Activated CD4-positive, alpha-beta T cell treated with anti-CD3 and anti-CD28 coated beads, Interleukin-2, amount 10 ng/mL, durations not matched to agents 7 days and 5 days (primary cell): ENCODE results near the gene MFN2. TPM values are rescaled to one million over a fixed set of nuclear protein-coding genes. Genes with fewer than 3 reads are reported as not detected.
"Not testable (repeated sequence)": the region's sequence is repeated elsewhere in the genome, so short reads cannot be mapped to it uniquely, and the experiment has no call there.

ENCODE experiments used
- CTCF ChIA-PET: fragments of 350-600 bp; sonication (Branson Sonifier 250); formaldehyde crosslinking; loops from one replicate; lab custom pipeline; 2021; ENCODE audit warnings: antibody characterized with exemption; lab: Charles Lee
- POLR2A ChIA-PET: fragments of 350-600 bp; sonication (Branson Sonifier 250); formaldehyde crosslinking; loops from one replicate; lab custom pipeline; 2021; ENCODE audit warnings: antibody characterized with exemption; lab: Charles Lee
- DNase-seq: peaks from one replicate; pipeline ENCODE4 v3.0.0-alpha.2; 2020
- H3K27ac Mint-ChIP-seq: one replicate; pipeline ENCODE4 v1.8.0; 2021; ENCODE audit warnings: mild to moderate bottlenecking, moderate library complexity, mixed read lengths
- H3K27me3 Mint-ChIP-seq: one replicate; pipeline ENCODE4 v1.8.0; 2021; ENCODE audit warnings: mixed read lengths
- H3K36me3 Mint-ChIP-seq: one replicate; pipeline ENCODE4 v1.8.0; 2021; ENCODE audit warnings: low read depth, mixed read lengths
- H3K4me1 Mint-ChIP-seq: one replicate; pipeline ENCODE4 v1.8.0; 2021; ENCODE audit warnings: mixed read lengths
- H3K4me3 Mint-ChIP-seq: one replicate; pipeline ENCODE4 v1.8.0; 2021; ENCODE audit warnings: mild to moderate bottlenecking, moderate library complexity, mixed read lengths
- H3K9me3 Mint-ChIP-seq: one replicate; pipeline ENCODE4 v1.8.0; 2021; ENCODE audit warnings: mixed read lengths
- total RNA-seq, 2 experiments: library from RNA; stranded (reverse); gene quantifications; one replicate each; pipeline ENCODE4 v1.2.3, GENCODE V29; 2021

MFN2 gene
- 10 to 100 TPM; 46.3 to 60.3 TPM for total RNA-seq

DNA sequence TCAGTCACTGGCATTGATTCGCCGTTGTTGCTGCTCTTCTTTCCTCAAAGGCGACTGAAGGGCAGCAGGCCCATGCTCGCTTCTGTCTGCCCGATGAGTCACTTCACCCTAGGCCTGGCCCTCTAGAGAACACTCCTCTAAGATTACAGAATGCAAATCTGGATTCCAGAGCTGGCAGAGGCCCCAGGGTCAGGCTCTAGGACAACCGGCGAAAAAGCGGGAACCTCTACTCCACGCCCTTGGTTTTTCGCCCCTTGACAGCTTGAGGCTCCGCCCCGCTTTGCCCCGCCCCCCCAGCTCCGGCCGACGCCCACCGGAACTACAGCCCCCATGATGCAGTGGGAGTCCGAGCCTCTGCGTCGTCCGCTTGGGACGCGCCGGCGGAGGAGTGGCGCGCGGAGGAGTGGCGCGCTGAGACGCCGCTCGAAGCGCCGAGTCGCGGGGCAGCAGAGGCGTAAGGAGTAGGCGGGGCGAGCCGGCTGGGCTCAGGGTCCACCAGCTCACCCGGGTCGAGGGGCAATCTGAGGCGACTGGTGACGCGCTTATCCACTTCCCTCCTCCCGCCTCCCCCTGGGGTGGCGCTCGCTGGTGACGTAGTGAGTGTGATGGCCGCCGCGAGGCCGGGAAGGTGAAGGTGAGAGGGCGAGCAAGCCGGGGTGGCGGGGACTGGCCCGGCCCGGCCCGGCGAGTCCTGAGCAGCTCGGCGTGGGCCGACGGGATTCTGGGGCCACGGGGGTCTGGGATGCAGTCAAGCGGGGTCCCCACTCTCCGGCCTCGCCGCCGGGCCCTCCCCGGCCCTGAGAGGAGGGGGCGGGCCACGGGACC lies at the start of gene MFN2:
Gene MFN2 (plus strand): TSS at position 594 of the 825 bp plus-strand sequence. CDS start 8,725 bp downstream, outside the sequence.
- POLR2A ChIA-PET, result interaction anchor here (0.6 kb wide), 2 partner anchors 16 to 1115 kb away, joined by 3 to 5 read pairs; no protein-coding TSS in a partner anchor
- DNase-seq, result peak; percentile 94
- Mint-ChIP-seq H3K27me3 (no peaks in the 10 kb centered on the region), H3K27ac (peak within 1 kb of the TSS; percentile 97), H3K9me3 (no peaks in the 10 kb centered on the region), H3K4me1 (peaks cover 43% of the 10 kb centered on the region), H3K4me3 (peak within 1 kb of the TSS; percentile 97), H3K36me3 (peaks cover 9% of the 10 kb centered on the region)
- CTCF ChIA-PET, result interaction anchor here (0.5 to 1.6 kb wide), 4 partner anchors 21 to 197 kb away, joined by 3 read pairs; no protein-coding TSS in a partner anchor

DNA sequence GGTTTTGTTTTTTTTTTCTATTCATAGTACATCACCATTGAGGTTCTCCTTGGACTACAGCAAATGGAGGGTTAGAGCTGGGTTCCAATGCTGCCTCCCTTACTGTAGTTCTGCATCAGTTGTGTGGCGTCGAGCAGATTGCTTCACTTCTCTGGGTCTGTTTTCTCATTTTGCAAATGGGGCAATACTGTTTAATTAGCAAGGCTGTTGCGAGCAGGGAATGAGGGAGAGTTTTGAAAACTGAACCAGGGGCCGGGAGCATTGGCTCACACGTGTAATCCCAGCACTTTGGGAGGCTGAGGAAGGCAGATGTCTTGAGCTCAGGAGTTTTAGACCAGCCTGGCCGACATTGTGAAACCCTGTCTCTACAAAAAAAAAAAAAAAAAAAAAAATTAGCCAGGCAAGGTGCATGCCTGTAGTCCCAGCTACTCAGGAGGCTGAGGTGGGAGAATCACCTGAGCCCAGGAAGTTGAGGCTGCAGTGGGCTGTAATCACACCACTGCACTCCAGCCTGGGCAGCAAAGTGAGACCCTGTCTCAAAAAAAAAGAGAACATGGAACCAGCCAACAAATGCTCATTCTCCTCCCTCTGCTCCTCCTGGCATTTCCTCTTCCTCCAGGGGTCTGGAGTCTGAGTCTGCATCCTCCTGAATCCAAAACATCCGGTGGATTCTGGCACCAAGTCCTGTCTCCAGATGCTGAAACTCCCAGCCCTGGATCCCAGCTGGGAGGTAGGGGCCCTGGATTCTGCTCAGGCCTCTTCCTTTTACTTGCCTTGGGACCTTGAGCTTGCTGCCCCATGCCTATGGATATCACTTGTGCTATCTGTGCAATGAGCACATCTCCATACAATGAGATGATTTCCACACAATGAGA lies 49.4 kb upstream of the MFN2 start:
- no peak for DNase-seq
- Mint-ChIP-seq H3K9me3 (no peaks in the 10 kb centered on the region), H3K4me3 (no peak overlapping the region), H3K27ac (no peak overlapping the region), H3K4me1 (peaks cover 21% of the 10 kb centered on the region), H3K36me3 (no peaks in the 10 kb centered on the region), H3K27me3 (no peaks in the 10 kb centered on the region)
- POLR2A ChIA-PET, result interaction anchor here (0.5 kb wide), 1 partner anchor 21 kb away, joined by 4 read pairs; no protein-coding TSS in a partner anchor
- CTCF ChIA-PET, result interaction anchor here (0.8 kb wide), 1 partner anchor 21 kb away, joined by 3 read pairs; no protein-coding TSS in a partner anchor

GRCh38 chr1:11931845-11932244 lies 48.4 kb upstream of the MFN2 start:
- Mint-ChIP-seq H3K4me1 (peaks cover 16% of the 10 kb centered on the region), H3K27me3 (no peaks in the 10 kb centered on the region), H3K4me3 (no peak overlapping the region), H3K36me3 (no peaks in the 10 kb centered on the region), H3K27ac (no peak overlapping the region), H3K9me3 (no peaks in the 10 kb centered on the region)
- CTCF ChIA-PET, result no interaction called here
- no peak for DNase-seq
- POLR2A ChIA-PET, result interaction anchor here (0.5 kb wide), 1 partner anchor 22 kb away, joined by 4 read pairs; no protein-coding TSS in a partner anchor

- H3K4me1 Mint-ChIP-seq, result peaks cover 13% of the 10 kb centered on the region
- peak within 1 kb of the TSS; percentile 79 for H3K27ac Mint-ChIP-seq
- peak within 1 kb of the TSS; percentile 79 for H3K4me3 Mint-ChIP-seq
- no peaks in the 10 kb centered on the region for H3K36me3 Mint-ChIP-seq
- POLR2A ChIA-PET, result interaction anchor here (1.0 kb wide), 2 partner anchors 24 to 26 kb away, joined by 3 read pairs; no protein-coding TSS in a partner anchor
- no peaks in the 10 kb centered on the region for H3K9me3 Mint-ChIP-seq
- CTCF ChIA-PET, result interaction anchor here (0.6 to 1.0 kb wide), 3 partner anchors 14 to 64 kb away, joined by 3 to 4 read pairs (median 3); no protein-coding TSS in a partner anchor
- peak; percentile 88 for DNase-seq
- no peaks in the 10 kb centered on the region for H3K27me3 Mint-ChIP-seq
Observed at GRCh38 chr1:11934302-11935056, 45.8 kb upstream of the MFN2 start, which contains the start of gene PLOD1. TSS of gene PLOD1 (plus strand) at chr1:11934717. CDS start at chr1:11934780, 63 bp downstream.

DNA sequence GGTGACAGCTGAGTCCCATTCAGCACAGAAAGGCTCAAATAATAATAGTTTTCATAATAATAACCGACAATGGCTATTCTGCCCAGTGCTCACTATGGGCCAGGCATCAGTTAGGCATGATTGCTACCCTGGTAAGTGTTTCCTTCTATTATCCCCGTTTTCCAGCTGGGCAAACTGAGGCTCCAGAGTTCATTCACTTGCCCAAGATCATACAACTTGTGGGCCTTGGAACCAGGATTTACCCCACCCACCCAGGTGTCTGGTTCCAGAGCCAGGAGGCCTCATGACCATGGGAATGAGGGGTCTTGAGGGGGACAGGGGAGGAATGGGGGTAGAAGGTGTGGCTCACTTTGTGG lies 45.2 kb upstream of the MFN2 start:
- H3K27me3 Mint-ChIP-seq, result no peaks in the 10 kb centered on the region
- ChIA-PET CTCF (interaction anchor here (0.6 to 1.2 kb wide), 3 partner anchors 14 to 103 kb away, joined by 3 to 4 read pairs (median 3); no protein-coding TSS in a partner anchor), POLR2A (interaction anchor here (1.0 kb wide), 2 partner anchors 25 to 27 kb away, joined by 3 read pairs; no protein-coding TSS in a partner anchor)
- peak overlapping the region; percentile 79 for H3K4me3 Mint-ChIP-seq
- peak overlapping the region; percentile 69 for H3K27ac Mint-ChIP-seq
- H3K36me3 Mint-ChIP-seq, result no peaks in the 10 kb centered on the region
- peaks cover 11% of the 10 kb centered on the region for H3K4me1 Mint-ChIP-seq
- H3K9me3 Mint-ChIP-seq, result no peaks in the 10 kb centered on the region
- no peak for DNase-seq

- ChIA-PET CTCF (interaction anchor here (1.2 kb wide), 1 partner anchor 103 kb away, joined by 3 read pairs; no protein-coding TSS in a partner anchor), POLR2A (interaction anchor here (0.7 kb wide), 1 partner anchor 19 kb away, joined by 3 read pairs; no protein-coding TSS in a partner anchor)
- H3K36me3 Mint-ChIP-seq, H3K27ac Mint-ChIP-seq, H3K9me3 Mint-ChIP-seq, H3K4me3 Mint-ChIP-seq, H3K27me3 Mint-ChIP-seq, H3K4me1 Mint-ChIP-seq, DNase-seq: not testable (repeated sequence)
Observed at GRCh38 chr1:11935733-11936132, 44.5 kb upstream of the MFN2 start.

DNA sequence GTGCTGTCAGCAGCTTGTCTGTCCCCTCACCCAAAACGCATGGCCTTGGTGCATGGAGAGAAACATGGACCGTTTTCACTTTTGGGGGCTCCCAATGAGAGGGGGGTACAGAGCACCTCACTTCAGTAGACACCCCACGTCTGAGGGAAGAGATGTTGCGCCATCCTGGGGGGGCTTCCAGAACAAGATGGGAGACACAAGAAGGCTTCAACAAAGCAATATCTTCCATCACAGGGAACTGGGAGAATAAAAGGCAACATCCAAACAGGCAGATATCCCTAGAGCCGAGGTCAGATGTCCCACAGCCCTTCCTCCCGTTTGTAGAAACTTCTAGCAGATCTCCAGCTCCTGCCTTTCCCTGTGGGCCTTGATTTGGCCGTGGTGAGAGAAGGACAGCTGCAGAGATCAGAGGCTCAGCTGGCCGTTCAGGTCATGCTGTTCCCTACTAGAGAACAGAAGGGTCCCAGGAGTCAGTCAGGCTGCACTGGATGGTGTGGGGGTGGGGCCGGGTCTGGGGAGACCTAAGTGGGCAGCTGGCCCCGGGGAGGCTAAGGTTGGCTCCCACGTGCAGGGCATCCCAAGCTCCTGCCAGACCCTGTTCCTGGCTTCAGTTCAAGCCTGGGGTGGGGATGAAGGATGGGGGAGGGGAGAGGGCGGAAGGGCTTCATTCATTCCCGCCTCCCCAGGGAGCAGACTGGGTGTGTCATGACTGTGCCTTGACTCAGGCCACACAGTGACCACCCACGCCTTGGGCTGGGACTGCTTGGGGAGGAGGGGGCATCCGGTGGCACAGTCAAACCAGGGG lies 41.3 kb upstream of the MFN2 start:
- Mint-ChIP-seq H3K4me1 (peaks cover 8% of the 10 kb centered on the region), H3K27ac (no peak overlapping the region), H3K27me3 (no peaks in the 10 kb centered on the region), H3K9me3 (no peaks in the 10 kb centered on the region), H3K4me3 (no peak overlapping the region), H3K36me3 (no peaks in the 10 kb centered on the region)
- CTCF ChIA-PET, result interaction anchor here (1.8 kb wide), 1 partner anchor 30 kb away, joined by 6 read pairs; no protein-coding TSS in a partner anchor
- POLR2A ChIA-PET, result no interaction called here
- no peak for DNase-seq

- H3K4me3 Mint-ChIP-seq, DNase-seq, H3K36me3 Mint-ChIP-seq, H3K9me3 Mint-ChIP-seq, H3K4me1 Mint-ChIP-seq, H3K27me3 Mint-ChIP-seq, POLR2A ChIA-PET, H3K27ac Mint-ChIP-seq: not testable (repeated sequence)
- CTCF ChIA-PET, result interaction anchor here (1.8 kb wide), 1 partner anchor 31 kb away, joined by 6 read pairs; no protein-coding TSS in a partner anchor
Observed at GRCh38 chr1:11939794-11940193, 40.5 kb upstream of the MFN2 start.

DNA sequence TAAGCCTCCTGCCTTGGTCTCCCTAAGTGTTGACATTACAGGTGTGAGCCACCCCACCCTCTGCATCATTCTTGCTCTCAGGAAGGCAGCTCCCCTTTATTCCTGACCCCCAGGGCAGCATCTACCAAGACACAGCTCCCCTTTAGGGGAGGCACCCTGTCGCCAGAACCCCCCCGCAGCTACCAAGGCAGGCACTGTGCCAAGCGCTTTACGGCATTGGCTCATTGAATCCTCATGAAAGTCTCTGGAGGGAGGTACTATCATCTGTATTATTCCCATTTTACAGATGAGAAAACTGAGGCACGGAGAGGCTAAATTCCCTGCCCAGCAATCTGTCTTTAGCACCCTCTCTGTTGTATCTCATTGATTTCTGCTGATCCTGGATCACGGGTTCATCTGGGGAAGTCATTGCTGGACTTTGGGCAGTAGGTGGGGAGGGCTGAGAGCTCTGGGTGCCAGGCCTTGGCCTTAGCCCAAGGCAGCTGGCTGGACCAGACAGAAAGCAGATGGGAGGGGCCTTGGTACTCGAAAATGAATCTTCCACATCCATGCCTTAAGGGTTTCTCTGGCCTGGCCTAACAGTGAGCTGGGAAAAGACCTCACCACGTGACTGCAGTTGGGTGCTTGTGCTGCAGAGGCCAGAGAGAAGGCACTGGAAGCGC lies 39.9 kb upstream of the MFN2 start:
- ChIA-PET CTCF (interaction anchor here (0.6 kb wide), 1 partner anchor 137 kb away, joined by 5 read pairs; no protein-coding TSS in a partner anchor), POLR2A (no interaction called here)
- no peaks in the 10 kb centered on the region for H3K9me3 Mint-ChIP-seq
- no peak overlapping the region for H3K4me3 Mint-ChIP-seq
- no peak overlapping the region for H3K27ac Mint-ChIP-seq
- no peaks in the 10 kb centered on the region for H3K27me3 Mint-ChIP-seq
- no peaks in the 10 kb centered on the region for H3K4me1 Mint-ChIP-seq
- DNase-seq, result no peak
- no peaks in the 10 kb centered on the region for H3K36me3 Mint-ChIP-seq

DNA sequence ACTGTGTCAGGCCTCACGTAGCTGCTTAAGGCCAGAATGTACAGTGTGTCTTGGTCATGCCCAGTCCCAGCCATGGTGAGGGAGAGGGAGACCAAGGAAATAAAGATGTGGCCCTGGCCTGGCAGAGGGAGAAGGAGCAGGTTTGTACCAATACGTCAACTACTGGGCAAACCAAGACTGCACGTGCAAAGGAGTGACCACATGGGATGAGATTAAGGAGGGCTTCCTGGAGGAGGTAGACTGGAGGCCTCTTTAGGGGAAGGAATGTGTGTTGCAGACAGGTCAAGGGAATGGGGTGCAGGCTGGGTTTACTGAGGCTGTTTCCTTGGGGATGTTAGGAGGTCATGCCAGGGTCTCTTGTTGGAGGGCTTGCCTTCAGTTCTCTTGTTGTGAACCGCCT lies 38.0 kb upstream of the MFN2 start:
- H3K9me3 Mint-ChIP-seq, result peaks cover 5% of the 10 kb centered on the region
- no peaks in the 10 kb centered on the region for H3K27me3 Mint-ChIP-seq
- DNase-seq, result no peak
- H3K36me3 Mint-ChIP-seq, result no peaks in the 10 kb centered on the region
- H3K4me1 Mint-ChIP-seq, result no peaks in the 10 kb centered on the region
- CTCF ChIA-PET, result no interaction called here
- H3K27ac Mint-ChIP-seq, result no peak overlapping the region
- POLR2A ChIA-PET, result no interaction called here
- H3K4me3 Mint-ChIP-seq, result no peak overlapping the region

- H3K4me1 Mint-ChIP-seq, result no peaks in the 10 kb centered on the region
- H3K36me3 Mint-ChIP-seq, result no peaks in the 10 kb centered on the region
- no peak for DNase-seq
- H3K9me3 Mint-ChIP-seq, result peaks cover 5% of the 10 kb centered on the region
- H3K27ac Mint-ChIP-seq, result no peak overlapping the region
- H3K4me3 Mint-ChIP-seq, result no peak overlapping the region
- POLR2A ChIA-PET, result no interaction called here
- H3K27me3 Mint-ChIP-seq, result no peaks in the 10 kb centered on the region
- CTCF ChIA-PET, result interaction anchor here (1.2 kb wide), 1 partner anchor 563 kb away, joined by 3 read pairs; no protein-coding TSS in a partner anchor
Observed at GRCh38 chr1:11943619-11944018, 36.6 kb upstream of the MFN2 start.
